Coronary artery (tissue), 2 donors: ENCODE measurements around the gene KIF19.

Experiments
- DNase-seq: peaks from one replicate; pipeline ENCODE4 v3.0.0-alpha.2; 2017; ENCODE audit warnings: low spot score
- H3K27ac ChIP-seq, 2 donors: fragments of 200-600 bp; sonication (generic); one replicate each; pipeline ENCODE4 v1.5.1; 2016 to 2019
- H3K4me3 ChIP-seq: fragments of 200-600 bp; sonication (generic); 2 replicates; pipeline ENCODE4 v1.5.1; 2016; ENCODE audit warnings: mild to moderate bottlenecking, moderate library complexity
- TF ChIP-seq, protein P1 (sequence below): fragments of 200-600 bp; sonication (generic); IDR thresholded peaks from one replicate; pipeline ENCODE4 v1.5.1; 2019; ENCODE audit warnings: antibody characterized with exemption

Gene KIF19

DNA sequence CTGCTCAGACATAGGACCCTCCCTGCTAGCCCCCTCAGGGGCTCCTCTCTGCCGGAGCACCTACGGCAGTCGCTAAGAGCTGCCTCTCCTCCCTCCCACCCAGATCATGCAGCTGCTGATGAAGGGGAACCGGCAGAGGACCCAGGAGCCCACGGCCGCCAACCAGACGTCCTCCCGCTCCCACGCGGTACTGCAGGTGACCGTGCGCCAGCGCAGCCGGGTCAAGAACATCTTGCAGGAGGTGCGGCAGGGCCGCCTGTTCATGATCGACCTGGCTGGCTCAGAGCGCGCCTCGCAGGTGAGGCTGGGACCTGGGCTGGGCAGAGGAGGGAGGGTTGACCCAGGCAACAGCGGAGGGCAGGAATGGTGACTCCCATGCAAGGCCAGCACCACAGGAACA lies 18.6 kb downstream of the KIF19 start:
- H3K4me3 ChIP-seq = no peak overlapping the region
- no peak for DNase-seq
- TF ChIP-seq, protein P1, sequence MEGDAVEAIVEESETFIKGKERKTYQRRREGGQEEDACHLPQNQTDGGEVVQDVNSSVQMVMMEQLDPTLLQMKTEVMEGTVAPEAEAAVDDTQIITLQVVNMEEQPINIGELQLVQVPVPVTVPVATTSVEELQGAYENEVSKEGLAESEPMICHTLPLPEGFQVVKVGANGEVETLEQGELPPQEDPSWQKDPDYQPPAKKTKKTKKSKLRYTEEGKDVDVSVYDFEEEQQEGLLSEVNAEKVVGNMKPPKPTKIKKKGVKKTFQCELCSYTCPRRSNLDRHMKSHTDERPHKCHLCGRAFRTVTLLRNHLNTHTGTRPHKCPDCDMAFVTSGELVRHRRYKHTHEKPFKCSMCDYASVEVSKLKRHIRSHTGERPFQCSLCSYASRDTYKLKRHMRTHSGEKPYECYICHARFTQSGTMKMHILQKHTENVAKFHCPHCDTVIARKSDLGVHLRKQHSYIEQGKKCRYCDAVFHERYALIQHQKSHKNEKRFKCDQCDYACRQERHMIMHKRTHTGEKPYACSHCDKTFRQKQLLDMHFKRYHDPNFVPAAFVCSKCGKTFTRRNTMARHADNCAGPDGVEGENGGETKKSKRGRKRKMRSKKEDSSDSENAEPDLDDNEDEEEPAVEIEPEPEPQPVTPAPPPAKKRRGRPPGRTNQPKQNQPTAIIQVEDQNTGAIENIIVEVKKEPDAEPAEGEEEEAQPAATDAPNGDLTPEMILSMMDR = no peak
- H3K27ac ChIP-seq = no peak overlapping the region

DNA sequence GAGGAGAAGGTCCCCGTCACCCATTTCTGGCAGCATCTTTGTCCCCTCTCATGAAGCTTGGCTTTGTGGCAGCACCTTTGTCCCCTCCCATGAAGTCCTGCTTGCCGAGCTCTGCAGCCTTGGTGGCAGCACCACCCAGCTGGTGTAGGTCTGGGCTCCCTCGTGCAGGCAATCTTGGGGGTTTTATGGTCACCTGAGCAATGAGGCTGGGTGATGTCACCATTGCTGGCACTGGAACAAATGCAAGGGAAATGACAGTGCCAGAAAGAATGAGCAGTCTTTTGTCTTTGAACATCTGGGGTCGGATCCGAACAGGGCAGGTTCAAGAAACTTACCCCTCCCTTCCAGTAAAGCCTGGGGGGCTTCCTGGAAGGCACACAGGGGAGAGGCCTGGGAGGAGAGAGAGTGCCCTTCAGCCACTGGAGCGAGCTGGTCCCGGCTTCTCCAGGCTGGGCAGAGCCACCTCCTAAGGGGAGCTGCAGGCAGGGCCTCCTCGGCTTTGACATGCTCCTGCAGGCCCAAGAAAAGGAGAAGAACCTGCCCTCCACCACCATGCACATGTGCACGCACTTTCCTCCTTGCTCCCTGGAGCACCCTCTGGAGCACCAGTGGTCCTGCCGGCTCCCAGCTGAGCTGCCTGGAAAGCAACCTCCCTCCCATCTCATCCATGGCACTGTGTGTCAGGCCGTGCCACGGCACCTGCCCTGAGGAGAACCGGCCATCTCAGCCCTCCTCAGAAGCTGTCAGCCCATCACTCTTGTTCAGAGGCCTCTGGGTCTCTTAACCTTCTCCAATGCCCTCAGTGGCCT lies 19.6 kb downstream of the KIF19 start:
- Histone ChIP-seq H3K27ac (no peak overlapping the region), H3K4me3 (no peak overlapping the region)
- DNase-seq = no peak
- TF ChIP-seq, protein P1 = no peak

DNA sequence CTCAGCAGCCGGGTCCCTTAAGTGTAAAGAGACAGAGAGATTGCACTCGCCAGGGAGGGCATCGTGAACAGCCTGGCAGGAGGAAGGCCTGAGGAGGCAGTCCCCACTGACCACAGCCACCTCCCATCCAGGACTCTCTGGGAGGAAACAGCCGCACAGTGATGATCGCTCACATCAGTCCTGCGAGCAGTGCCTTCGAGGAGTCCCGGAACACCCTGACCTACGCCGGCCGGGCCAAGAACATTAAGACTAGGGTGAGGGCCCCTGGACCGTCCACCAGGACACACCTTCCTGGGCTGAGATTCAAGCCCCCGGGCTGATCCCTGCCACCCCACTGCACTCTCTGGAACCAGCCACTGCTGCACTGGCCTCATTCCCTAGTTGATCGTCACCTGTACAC lies 21.6 kb downstream of the KIF19 start:
- TF ChIP-seq, protein P1 = no peak
- no peak for DNase-seq
- H3K4me3 ChIP-seq = no peak overlapping the region
- no peak overlapping the region for H3K27ac ChIP-seq

DNA sequence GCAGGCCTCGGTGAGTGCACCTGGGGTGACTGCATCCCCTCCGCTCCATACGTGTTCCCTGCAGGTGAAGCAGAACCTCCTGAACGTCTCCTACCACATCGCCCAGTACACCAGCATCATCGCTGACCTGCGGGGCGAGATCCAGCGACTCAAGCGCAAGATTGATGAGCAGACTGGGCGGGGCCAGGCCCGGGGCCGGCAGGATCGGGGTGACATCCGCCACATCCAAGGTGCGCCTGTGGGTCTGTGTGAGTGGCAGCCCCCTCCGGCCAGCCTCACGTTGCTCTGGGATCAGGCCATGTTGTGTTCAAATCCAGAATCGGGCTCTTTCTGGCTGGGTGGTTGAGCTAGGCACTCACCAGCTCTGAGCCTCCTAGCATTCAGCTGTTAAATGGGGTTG lies 23.1 kb downstream of the KIF19 start:
- TF ChIP-seq, protein P1 = no peak
- no peak for DNase-seq
- Histone ChIP-seq H3K27ac (no peak overlapping the region), H3K4me3 (no peak overlapping the region)

DNA sequence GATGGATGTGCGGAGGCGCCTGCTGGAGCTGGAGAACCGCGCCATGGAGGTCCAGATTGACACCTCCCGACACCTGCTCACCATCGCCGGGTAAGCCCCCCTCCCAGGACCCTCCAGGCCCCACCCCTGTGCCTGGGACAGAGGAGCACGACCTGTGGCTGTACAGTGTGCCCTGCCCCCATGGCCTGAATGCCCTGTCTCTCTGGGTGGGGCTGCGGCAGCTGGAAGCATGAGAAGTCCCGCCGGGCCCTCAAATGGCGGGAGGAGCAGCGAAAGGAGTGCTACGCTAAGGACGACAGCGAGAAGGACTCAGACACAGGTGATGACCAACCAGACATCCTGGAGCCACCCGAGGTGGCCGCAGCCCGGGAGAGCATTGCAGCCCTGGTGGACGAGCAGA lies 24.5 kb downstream of the KIF19 start:
- Histone ChIP-seq H3K27ac (no peak overlapping the region), H3K4me3 (no peak overlapping the region)
- TF ChIP-seq, protein P1 = no peak
- DNase-seq = no peak

DNA sequence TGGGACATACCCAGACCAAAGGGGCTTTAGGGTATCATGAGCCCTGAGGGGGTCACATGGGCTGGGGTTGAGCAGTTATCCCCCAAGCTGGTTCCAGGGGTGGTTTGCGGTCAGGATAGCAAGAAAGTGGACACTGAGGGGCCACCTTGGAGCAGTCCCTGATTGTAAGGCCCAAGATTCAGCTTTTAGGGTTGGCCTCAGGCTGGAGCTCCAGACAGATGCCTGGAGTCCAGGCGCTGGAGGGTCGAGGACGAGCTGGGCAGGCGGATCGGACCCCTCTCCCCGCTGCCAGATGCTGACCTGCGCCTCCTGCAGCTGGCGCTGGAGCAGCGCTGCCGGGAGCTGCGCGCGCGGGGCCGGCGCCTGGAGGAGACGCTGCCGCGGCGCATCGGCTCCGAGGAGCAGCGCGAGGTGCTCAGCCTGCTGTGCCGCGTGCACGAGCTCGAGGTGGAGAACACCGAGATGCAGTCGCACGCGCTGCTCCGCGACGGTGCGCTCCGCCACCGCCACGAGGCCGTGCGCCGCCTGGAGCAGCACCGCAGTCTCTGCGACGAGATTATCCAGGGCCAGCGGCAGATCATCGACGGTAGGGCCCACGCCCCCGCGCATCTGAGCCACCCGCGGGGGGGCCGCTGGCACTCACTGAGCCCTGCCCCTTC lies 25.7 kb downstream of the KIF19 start:
- Histone ChIP-seq H3K4me3 (no peak overlapping the region), H3K27ac (no peak overlapping the region)
- TF ChIP-seq, protein P1 = no peak
- DNase-seq = no peak
